ENCODE results near the gene CELF5.

CELF5 gene

DNA sequence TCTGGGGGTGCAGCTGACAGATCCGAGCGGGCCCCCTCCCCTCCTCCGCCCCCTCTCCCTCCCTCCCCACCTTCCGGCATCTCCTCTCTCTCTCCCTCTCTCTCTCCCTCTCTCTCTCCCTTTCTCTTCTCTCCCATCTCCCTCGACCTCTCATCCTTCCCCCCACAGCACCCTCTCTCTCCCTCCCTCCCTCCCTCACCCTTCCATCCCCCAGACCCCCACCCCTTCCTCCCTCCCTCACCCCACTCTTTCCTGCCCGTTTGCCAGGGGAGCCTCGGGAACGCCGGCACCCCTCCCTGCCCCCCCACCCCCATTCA, 666 bp downstream of the CELF5 start:
- no peak for DNase-seq (ENCODE audit: low spot score)
- TF ChIP-seq, protein P1, sequence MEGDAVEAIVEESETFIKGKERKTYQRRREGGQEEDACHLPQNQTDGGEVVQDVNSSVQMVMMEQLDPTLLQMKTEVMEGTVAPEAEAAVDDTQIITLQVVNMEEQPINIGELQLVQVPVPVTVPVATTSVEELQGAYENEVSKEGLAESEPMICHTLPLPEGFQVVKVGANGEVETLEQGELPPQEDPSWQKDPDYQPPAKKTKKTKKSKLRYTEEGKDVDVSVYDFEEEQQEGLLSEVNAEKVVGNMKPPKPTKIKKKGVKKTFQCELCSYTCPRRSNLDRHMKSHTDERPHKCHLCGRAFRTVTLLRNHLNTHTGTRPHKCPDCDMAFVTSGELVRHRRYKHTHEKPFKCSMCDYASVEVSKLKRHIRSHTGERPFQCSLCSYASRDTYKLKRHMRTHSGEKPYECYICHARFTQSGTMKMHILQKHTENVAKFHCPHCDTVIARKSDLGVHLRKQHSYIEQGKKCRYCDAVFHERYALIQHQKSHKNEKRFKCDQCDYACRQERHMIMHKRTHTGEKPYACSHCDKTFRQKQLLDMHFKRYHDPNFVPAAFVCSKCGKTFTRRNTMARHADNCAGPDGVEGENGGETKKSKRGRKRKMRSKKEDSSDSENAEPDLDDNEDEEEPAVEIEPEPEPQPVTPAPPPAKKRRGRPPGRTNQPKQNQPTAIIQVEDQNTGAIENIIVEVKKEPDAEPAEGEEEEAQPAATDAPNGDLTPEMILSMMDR (conservative IDR thresholded peaks at IDR 0.05; ENCODE audit: low read depth), result no peak
- ChIA-PET POLR2A (ENCODE audit: low non-redundant PET) (no interaction called here), CTCF (interaction anchor here (1.2 kb wide), 1 partner anchor 33 kb away, joined by 3 read pairs; no protein-coding TSS in a partner anchor)
- no peak overlapping the region for H3K27ac ChIP-seq

DNA sequence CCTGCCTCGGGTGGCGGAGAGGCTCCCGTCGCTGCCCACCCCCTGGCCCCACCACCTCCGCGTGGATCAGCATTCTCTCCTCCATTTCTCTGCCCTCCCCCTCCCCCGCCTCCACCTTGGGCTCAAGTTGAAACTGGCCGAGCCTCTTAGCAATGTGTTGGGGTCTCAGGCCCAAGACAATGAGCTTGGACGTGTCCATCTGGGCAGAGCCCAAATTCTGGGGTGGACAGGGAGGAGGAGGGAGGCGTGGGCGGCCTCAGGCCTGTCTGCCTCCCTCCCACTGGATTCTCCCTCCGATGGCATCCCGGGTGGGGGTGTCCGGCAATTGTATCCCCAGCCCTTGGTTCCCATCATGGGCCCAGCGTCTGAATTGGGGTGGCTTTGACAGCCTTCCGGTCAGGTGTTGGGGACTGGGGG, 1.2 kb downstream of the CELF5 start:
- TF ChIP-seq, protein P1 (conservative IDR thresholded peaks at IDR 0.05; ENCODE audit: low read depth), result no peak
- H3K27ac ChIP-seq, result no peak overlapping the region
- POLR2A ChIA-PET (ENCODE audit: low non-redundant PET), result no interaction called here

DNA sequence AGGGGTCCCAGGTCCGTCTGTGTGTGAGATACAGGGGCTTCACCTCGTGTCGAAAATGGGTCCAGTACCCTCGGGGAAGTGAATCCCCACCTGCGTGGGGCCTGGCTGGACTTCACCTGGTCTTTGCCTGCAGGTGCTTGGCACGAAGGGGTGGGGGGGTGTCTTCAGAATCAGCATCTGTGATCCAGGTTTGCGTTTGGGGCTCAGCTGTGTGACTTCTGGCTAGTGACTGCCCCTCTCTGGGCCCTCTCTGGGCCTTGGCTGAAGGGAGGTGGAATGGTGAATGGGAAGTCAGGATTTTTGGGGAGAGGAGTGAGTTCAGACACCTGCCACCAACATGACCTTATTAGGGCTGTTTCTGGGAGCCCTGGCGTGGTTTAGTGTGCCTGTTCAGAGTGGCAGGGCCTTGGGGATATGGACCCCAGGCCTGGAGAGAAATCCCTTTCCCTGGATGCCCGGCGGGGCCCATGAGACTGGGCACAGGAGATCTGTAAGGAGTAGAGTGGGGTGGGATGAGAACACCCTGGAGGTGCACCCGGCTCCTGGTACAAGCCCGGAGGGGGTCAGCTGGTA, 2.7 kb downstream of the CELF5 start:
- CTCF ChIA-PET, result no interaction called here
- no peak for DNase-seq (ENCODE audit: low spot score)
- TF ChIP-seq, protein P1 (conservative IDR thresholded peaks at IDR 0.05; ENCODE audit: low read depth), result no peak
- POLR2A ChIA-PET (ENCODE audit: low non-redundant PET), result no interaction called here
- H3K27ac ChIP-seq, result no peak overlapping the region

More for the DNA sequence above, 1.2 kb downstream of the CELF5 start:
- DNase-seq (ENCODE audit: low spot score), result no peak
- CTCF ChIA-PET, result interaction anchor here (0.7 kb wide), 1 partner anchor 128 kb away, joined by 3 read pairs; no protein-coding TSS in a partner anchor

DNA sequence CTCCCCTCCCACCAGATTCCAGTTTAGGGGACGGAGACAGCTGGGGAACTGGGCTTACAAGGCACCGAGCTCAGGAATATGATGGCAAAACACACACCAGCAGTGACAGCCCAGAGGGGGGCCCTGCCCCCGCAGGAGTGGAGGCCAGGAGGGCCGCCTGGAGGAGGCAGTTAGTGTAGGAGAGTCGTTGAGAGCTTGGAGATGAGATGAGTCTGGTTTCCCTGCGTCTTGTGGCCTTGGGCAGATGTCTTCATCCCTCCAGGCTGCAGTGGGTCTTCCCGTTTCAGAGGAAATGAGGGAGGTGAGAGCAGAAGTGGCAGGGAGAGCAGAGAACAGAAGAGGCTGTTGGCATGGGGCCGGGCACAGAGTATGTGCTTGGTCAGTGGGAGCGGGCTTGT, 4.9 kb downstream of the CELF5 start:
- no peak overlapping the region for H3K27ac ChIP-seq
- TF ChIP-seq, protein P1 (conservative IDR thresholded peaks at IDR 0.05; ENCODE audit: low read depth), result no peak
- CTCF ChIA-PET, result interaction anchor here (0.5 kb wide), 1 partner anchor 578 kb away, joined by 3 read pairs; no protein-coding TSS in a partner anchor
- POLR2A ChIA-PET (ENCODE audit: low non-redundant PET), result no interaction called here
- no peak for DNase-seq (ENCODE audit: low spot score)

DNA sequence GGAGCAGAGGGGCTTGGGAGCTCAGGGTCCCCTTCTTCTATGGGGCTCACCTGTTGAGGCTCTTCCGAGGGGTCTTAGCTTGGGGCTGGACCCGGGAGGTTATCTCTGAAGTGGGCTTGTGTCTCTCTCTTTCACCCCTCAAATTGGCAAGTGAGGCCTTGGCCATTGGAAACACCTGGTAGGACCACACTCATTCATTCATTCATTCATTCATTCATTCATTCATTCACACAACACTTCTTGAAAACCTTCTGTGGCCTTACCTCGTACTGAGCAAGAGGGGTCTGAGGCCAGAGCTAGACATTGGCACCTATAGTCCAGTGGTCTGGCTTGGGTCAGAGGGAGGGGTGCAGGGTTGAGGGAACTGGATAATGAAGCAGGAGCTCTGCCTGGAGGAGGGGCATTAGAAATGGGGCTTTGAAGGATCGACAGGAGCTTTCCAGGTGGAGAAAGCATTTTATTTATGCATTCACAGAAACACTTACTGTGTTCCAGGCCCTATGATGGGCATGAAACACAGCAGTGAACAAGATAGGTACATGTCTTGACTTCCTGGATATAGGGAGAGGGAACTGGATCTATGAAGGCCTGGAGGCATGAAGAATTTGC, 5.5 kb downstream of the CELF5 start:
- ChIA-PET POLR2A (ENCODE audit: low non-redundant PET) (no interaction called here), CTCF (no interaction called here)
- TF ChIP-seq, protein P1 (conservative IDR thresholded peaks at IDR 0.05; ENCODE audit: low read depth), result no peak
- DNase-seq (ENCODE audit: low spot score), result no peak
- no peak overlapping the region for H3K27ac ChIP-seq

DNA sequence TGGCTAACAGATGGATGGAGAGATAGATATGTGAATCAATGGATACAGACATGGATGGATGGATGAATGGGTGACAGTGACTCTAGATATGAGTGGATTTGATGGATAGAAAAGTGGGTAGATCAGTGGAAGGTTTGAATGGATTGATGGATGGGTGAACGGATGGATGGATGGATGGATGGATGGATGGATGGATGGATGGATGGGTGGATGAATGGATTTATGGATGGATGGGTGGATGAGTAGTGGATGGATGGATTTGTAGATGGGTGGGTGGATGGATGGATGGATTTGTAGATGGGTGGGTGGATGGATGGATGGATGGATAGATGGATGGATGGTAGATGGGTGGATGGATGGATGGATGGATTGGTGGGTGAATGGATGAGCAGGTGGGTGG, 6.8 kb downstream of the CELF5 start:
- ChIA-PET CTCF (no interaction called here), POLR2A (ENCODE audit: low non-redundant PET) (no interaction called here)
- DNase-seq (ENCODE audit: low spot score), result no peak
- no peak overlapping the region for H3K27ac ChIP-seq
- TF ChIP-seq, protein P1 (conservative IDR thresholded peaks at IDR 0.05; ENCODE audit: low read depth), result no peak

Data from RWPE1 (cell line).